Astrocyte (in vitro differentiated cells and primary cell): Measurements from ENCODE around the gene DRG2. TPM values are rescaled to one million over a fixed set of nuclear protein-coding genes. Genes with fewer than 3 reads are reported as not detected.

ENCODE experiments used
- DNase-seq: peaks from one replicate; pipeline ENCODE4 v3.0.0-alpha.2; 2010; ENCODE audit warnings: low read depth
- FAIRE-seq: peaks from 2 replicates; lab custom pipeline; 2011; peaks lifted over from hg19 to GRCh38; lab: Jason Lieb, UNC
- H2AFZ ChIP-seq: 2 replicates; pipeline ENCODE4 v1.6.0; 2012; ENCODE audit warnings: low read depth, low read length, inconsistent platforms
- H3K27ac ChIP-seq: 2 replicates; pipeline ENCODE4 v1.5.1; 2011; ENCODE audit warnings: low read depth, low read length, inconsistent platforms
- H3K27me3 ChIP-seq: 2 replicates; pipeline ENCODE4 v1.6.0; 2011; ENCODE audit warnings: low read length, inconsistent platforms; ENCODE audit not compliant: insufficient read depth
- H3K36me3 ChIP-seq: 2 replicates; pipeline ENCODE4 v1.5.1; 2011; ENCODE audit warnings: low read length, inconsistent platforms; ENCODE audit not compliant: insufficient read depth
- H3K4me1 ChIP-seq: 2 replicates; pipeline ENCODE4 v1.5.1; 2011; ENCODE audit warnings: low read length, inconsistent platforms; ENCODE audit not compliant: insufficient read depth
- H3K4me2 ChIP-seq: 2 replicates; pipeline ENCODE4 v1.6.0; 2012; ENCODE audit warnings: low read length, inconsistent platforms
- H3K4me3 ChIP-seq: 2 replicates; pipeline ENCODE4 v1.5.1; 2011; ENCODE audit warnings: low read depth, mild to moderate bottlenecking, low read length, inconsistent platforms; ENCODE audit not compliant: insufficient read depth
- H3K79me2 ChIP-seq: 2 replicates; pipeline ENCODE4 v1.6.0; 2012; ENCODE audit warnings: mild to moderate bottlenecking, low read length, inconsistent platforms; ENCODE audit not compliant: insufficient read depth
- H3K9ac ChIP-seq: 2 replicates; pipeline ENCODE4 v1.6.0; 2012; ENCODE audit warnings: mild to moderate bottlenecking, low read length, inconsistent platforms
- H3K9me3 ChIP-seq: 2 replicates; pipeline ENCODE4 v1.5.1; 2012; ENCODE audit warnings: low read depth, mild to moderate bottlenecking, low read length, inconsistent platforms; ENCODE audit not compliant: insufficient read depth
- H4K20me1 ChIP-seq: 2 replicates; pipeline ENCODE4 v1.6.0; 2012; ENCODE audit warnings: low read length, inconsistent platforms; ENCODE audit not compliant: insufficient read depth
- H3K27ac Mint-ChIP-seq: one replicate; pipeline ENCODE4 v1.8.0; 2021; ENCODE audit warnings: mild to moderate bottlenecking, mixed read lengths; ENCODE audit not compliant: unreplicated experiment
- H3K27me3 Mint-ChIP-seq: one replicate; pipeline ENCODE4 v1.8.0; 2021; ENCODE audit warnings: low read depth, mixed read lengths; ENCODE audit not compliant: unreplicated experiment
- H3K36me3 Mint-ChIP-seq: one replicate; pipeline ENCODE4 v1.8.0; 2021; ENCODE audit warnings: low read depth, mixed read lengths; ENCODE audit not compliant: unreplicated experiment
- H3K4me1 Mint-ChIP-seq: one replicate; pipeline ENCODE4 v1.8.0; 2021; ENCODE audit warnings: low read depth, mixed read lengths; ENCODE audit not compliant: unreplicated experiment
- H3K4me3 Mint-ChIP-seq: one replicate; pipeline ENCODE4 v1.8.0; 2021; ENCODE audit warnings: mild to moderate bottlenecking, moderate library complexity, mixed read lengths; ENCODE audit not compliant: unreplicated experiment
- H3K9me3 Mint-ChIP-seq: one replicate; pipeline ENCODE4 v1.8.0; 2021; ENCODE audit warnings: mild to moderate bottlenecking, mixed read lengths; ENCODE audit not compliant: unreplicated experiment
- CTCF ChIP-seq: IDR thresholded peaks from 2 replicates; pipeline ENCODE4 v1.5.1; 2011; ENCODE audit warnings: low read depth, mild to moderate bottlenecking, inconsistent platforms, low read length, moderate library complexity; ENCODE audit not compliant: insufficient read depth
- EZH2 ChIP-seq: IDR thresholded peaks from 2 replicates; pipeline ENCODE4 v1.6.1; 2012; ENCODE audit warnings: mild to moderate bottlenecking, low read length, inconsistent platforms; ENCODE audit not compliant: insufficient read depth
- total RNA-seq: library from RNA; stranded (reverse); gene quantifications from 2 replicates; pipeline ENCODE4 v1.2.1, GENCODE V29; 2021

DRG2 gene
- total RNA-seq, 1 donor from 2014 or later, result 35.0 TPM

DNA sequence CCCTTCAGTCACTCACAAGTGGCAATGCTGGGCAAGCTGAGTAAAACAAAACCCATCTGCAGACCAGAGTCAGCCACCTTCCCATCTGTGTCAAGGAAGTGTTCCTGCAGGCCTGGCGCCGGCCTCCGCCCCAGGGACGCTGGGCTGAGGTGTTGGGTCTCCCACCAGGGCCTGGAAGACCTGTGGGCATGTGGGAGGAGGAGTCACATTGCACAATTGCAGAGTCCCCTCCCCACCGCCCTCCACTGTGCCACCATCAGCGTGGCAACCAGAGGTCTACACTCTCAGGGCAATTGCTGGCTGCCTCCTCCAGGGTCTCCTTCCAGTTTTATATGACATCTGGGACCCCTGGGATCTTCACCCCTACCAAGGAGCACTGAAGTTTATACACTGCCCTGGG lies 17.8 kb downstream of the DRG2 start:
- FAIRE-seq (no peak), DNase-seq (no peak)
- Histone ChIP-seq H3K79me2 (no peaks in the 10 kb centered on the region), H3K4me1 (no peaks in the 10 kb centered on the region), H4K20me1 (no peaks in the 10 kb centered on the region), H3K27ac (no peak overlapping the region), H3K4me2 (no peak overlapping the region), H3K36me3 (no peaks in the 10 kb centered on the region), H3K4me3 (no peak overlapping the region), H3K27me3 (no peaks in the 10 kb centered on the region), H3K9me3 (no peaks in the 10 kb centered on the region), H3K9ac (no peak overlapping the region), H2AFZ (no peak overlapping the region)
- no peaks in the 10 kb centered on the region for H3K4me1 Mint-ChIP-seq
- H3K9me3 Mint-ChIP-seq, result no peaks in the 10 kb centered on the region
- H3K4me3 Mint-ChIP-seq, result no peak overlapping the region
- H3K36me3 Mint-ChIP-seq, result peaks cover 4% of the 10 kb centered on the region
- H3K27me3 Mint-ChIP-seq, result no peaks in the 10 kb centered on the region
- no peak for TF ChIP-seq CTCF
- no peak for TF ChIP-seq EZH2
- H3K27ac Mint-ChIP-seq, result no peak overlapping the region

- no peak for FAIRE-seq
These were observed 18.5 kb downstream of the DRG2 start for GRCh38 chr17:18106211-18106610.

More at GRCh38 chr17:18106211-18106610, 18.5 kb downstream of the DRG2 start:
- Mint-ChIP-seq H3K9me3 (no peaks in the 10 kb centered on the region), H3K4me3 (no peak overlapping the region), H3K27ac (no peak overlapping the region), H3K4me1 (no peaks in the 10 kb centered on the region), H3K36me3 (peaks cover 3% of the 10 kb centered on the region), H3K27me3 (no peaks in the 10 kb centered on the region)
- TF ChIP-seq EZH2 (no peak), CTCF (no peak)
- Histone ChIP-seq H3K4me1 (no peaks in the 10 kb centered on the region), H3K27ac (no peak overlapping the region), H3K9me3 (no peaks in the 10 kb centered on the region), H4K20me1 (no peaks in the 10 kb centered on the region), H3K9ac (no peak overlapping the region), H3K4me3 (no peak overlapping the region), H2AFZ (no peak overlapping the region), H3K79me2 (no peaks in the 10 kb centered on the region), H3K36me3 (no peaks in the 10 kb centered on the region), H3K27me3 (no peaks in the 10 kb centered on the region), H3K4me2 (no peak overlapping the region)
- DNase-seq, result no peak
